ENCODE measurements around the gene ANKMY1.

ANKMY1 gene

DNA sequence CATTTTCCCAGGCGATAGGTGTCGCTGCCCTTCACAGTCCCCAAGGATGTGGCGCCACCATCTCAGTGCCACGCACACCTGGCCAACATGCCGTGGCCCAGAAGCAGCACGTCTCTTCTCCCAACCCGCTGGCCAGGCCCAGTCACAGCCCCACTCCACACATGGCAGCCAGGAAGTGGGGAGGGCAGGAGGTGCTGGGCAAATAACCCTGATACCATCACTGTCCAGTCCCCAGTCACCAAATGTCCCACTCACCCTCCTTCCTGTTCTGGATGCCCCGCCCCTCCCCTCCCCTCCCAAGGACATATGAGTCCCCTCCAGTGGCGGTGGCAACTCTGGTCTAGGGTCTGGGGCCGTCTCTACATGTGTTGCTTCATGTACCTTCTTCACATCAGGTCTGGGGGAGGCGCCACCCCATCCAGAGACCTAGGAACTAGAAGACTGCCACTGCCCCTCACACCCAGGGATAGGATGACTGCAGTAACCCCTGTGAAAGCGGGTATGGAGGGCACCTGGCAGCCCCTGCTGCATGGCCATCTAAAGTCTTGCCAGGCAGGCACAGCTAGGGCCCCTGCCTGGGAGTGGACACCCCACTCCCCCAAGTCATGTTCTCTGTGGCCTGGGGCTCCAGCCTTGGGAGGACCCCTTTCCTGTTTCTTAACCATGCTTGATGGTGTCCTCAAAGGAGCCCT is 21.4 kb upstream of the ANKMY1 start:
- Histone ChIP-seq H3K4me3 (no peak overlapping the region), H3K27ac (peak overlapping the region; percentile 57 to 78)
- DNase-seq (ENCODE audit: low spot score) = no peak
- TF ChIP-seq CTCF (IDR thresholded peaks at IDR 0.05) = no peak

- TF ChIP-seq CTCF (IDR thresholded peaks at IDR 0.05) = no peak
- Histone ChIP-seq H3K27ac (peak overlapping the region in 1 of 2 donors; percentile 43), H3K4me3 (no peak overlapping the region)
- no peak for DNase-seq (ENCODE audit: low spot score)
Measured at GRCh38 chr2:240578488-240578887, 20.7 kb upstream of the ANKMY1 start.

GRCh38 chr2:240578110-240578450 is 20.3 kb upstream of the ANKMY1 start:
- H3K4me3 ChIP-seq = no peak overlapping the region
- peak overlapping the region in 1 of 2 donors; percentile 43 for H3K27ac ChIP-seq
- no peak for DNase-seq (ENCODE audit: low spot score)
- no peak for TF ChIP-seq CTCF (IDR thresholded peaks at IDR 0.05)

- Histone ChIP-seq H3K27ac (peak overlapping the region in 1 of 2 donors; percentile 43), H3K4me3 (no peak overlapping the region)
- TF ChIP-seq CTCF (IDR thresholded peaks at IDR 0.05) = no peak
- DNase-seq (ENCODE audit: low spot score) = no peak
Measured at GRCh38 chr2:240577281-240578109, 19.7 kb upstream of the ANKMY1 start.

- no peak for TF ChIP-seq CTCF (IDR thresholded peaks at IDR 0.05)
- no peak for DNase-seq (ENCODE audit: low spot score)
- no peak overlapping the region for H3K4me3 ChIP-seq
- no peak overlapping the region for H3K27ac ChIP-seq
Measured at GRCh38 chr2:240576436-240577205, 18.8 kb upstream of the ANKMY1 start.

GRCh38 chr2:240576036-240576435 is 18.2 kb upstream of the ANKMY1 start:
- Histone ChIP-seq H3K27ac (no peak overlapping the region), H3K4me3 (no peak overlapping the region)
- no peak for DNase-seq (ENCODE audit: low spot score)
- TF ChIP-seq CTCF (IDR thresholded peaks at IDR 0.05) = no peak
